Parathyroid adenoma (tissue), 2 donors: ENCODE measurements around the gene NDUFV2.

Experiments
- H2AFZ ChIP-seq: fragments of 300-600 bp; sonication (generic); one replicate; pipeline ENCODE4 v1.7.0; 2017; ENCODE audit warnings: antibody characterized with exemption, mild to moderate bottlenecking
- H3K27ac ChIP-seq: fragments of 300-600 bp; sonication (generic); one replicate; pipeline ENCODE4 v1.7.0; 2017
- H3K27me3 ChIP-seq: fragments of 300-600 bp; sonication (generic); one replicate; pipeline ENCODE4 v1.7.0; 2017; ENCODE audit warnings: low read length; ENCODE audit not compliant: control insufficient read depth, insufficient read depth
- H3K36me3 ChIP-seq: fragments of 300-600 bp; sonication (generic); one replicate; pipeline ENCODE4 v1.7.0; 2017; ENCODE audit warnings: low read length; ENCODE audit not compliant: control insufficient read depth, insufficient read depth
- H3K4me1 ChIP-seq: fragments of 300-600 bp; sonication (generic); one replicate; pipeline ENCODE4 v1.7.0; 2017; ENCODE audit warnings: control low read depth
- H3K4me2 ChIP-seq: fragments of 300-600 bp; sonication (generic); one replicate; pipeline ENCODE4 v1.7.0; 2017; ENCODE audit warnings: low read length
- H3K4me3 ChIP-seq: fragments of 300-600 bp; sonication (generic); one replicate; pipeline ENCODE4 v1.7.0; 2017; ENCODE audit warnings: low read depth, low read length
- H3K79me2 ChIP-seq: fragments of 300-600 bp; sonication (generic); one replicate; pipeline ENCODE4 v1.7.0; 2017; ENCODE audit warnings: control low read depth
- H3K9ac ChIP-seq: fragments of 300-600 bp; sonication (generic); one replicate; pipeline ENCODE4 v1.7.0; 2017; ENCODE audit warnings: mild to moderate bottlenecking
- H3K9me3 ChIP-seq: fragments of 300-600 bp; sonication (generic); one replicate; pipeline ENCODE4 v1.7.0; 2017; ENCODE audit warnings: low read length; ENCODE audit not compliant: control insufficient read depth
- CTCF ChIP-seq: fragments of 300-600 bp; sonication (generic); IDR thresholded peaks from one replicate; pipeline ENCODE4 v1.7.0; 2017; ENCODE audit warnings: antibody characterized with exemption, mild to moderate bottlenecking
- donor health status: primary hyperparathyroidism.

Gene NDUFV2

GRCh38 chr18:9126337-9126736, 23.8 kb downstream of the NDUFV2 start:
- Histone ChIP-seq H3K4me3 (no peak overlapping the region), H3K79me2 (peaks cover 9% of the 10 kb centered on the region), H3K27ac (no peak overlapping the region), H3K9ac (no peak overlapping the region), H2AFZ (no peak overlapping the region), H3K4me1 (no peaks in the 10 kb centered on the region), H3K36me3 (no peaks in the 10 kb centered on the region), H3K4me2 (no peak overlapping the region), H3K9me3 (no peaks in the 10 kb centered on the region), H3K27me3 (no peaks in the 10 kb centered on the region)
- TF ChIP-seq CTCF, result no peak

- TF ChIP-seq CTCF, result no peak
- Histone ChIP-seq H3K9me3 (no peaks in the 10 kb centered on the region), H3K27ac (no peak overlapping the region), H3K4me3 (no peak overlapping the region), H3K4me1 (no peaks in the 10 kb centered on the region), H3K9ac (no peak overlapping the region), H3K36me3 (no peaks in the 10 kb centered on the region), H3K27me3 (no peaks in the 10 kb centered on the region), H2AFZ (no peak overlapping the region), H3K4me2 (no peak overlapping the region), H3K79me2 (peaks cover 9% of the 10 kb centered on the region)
Observed at GRCh38 chr18:9130195-9130594, 27.7 kb downstream of the NDUFV2 start.

GRCh38 chr18:9130806-9131205, 28.3 kb downstream of the NDUFV2 start:
- no peak overlapping the region for H3K4me3 ChIP-seq
- no peak overlapping the region for H2AFZ ChIP-seq
- H3K9ac ChIP-seq, result no peak overlapping the region
- no peak for TF ChIP-seq CTCF
- no peak overlapping the region for H3K4me2 ChIP-seq
- peaks cover 4% of the 10 kb centered on the region for H3K4me1 ChIP-seq
- H3K27ac ChIP-seq, result no peak overlapping the region
- H3K36me3 ChIP-seq, result no peaks in the 10 kb centered on the region
- no peaks in the 10 kb centered on the region for H3K9me3 ChIP-seq
- no peaks in the 10 kb centered on the region for H3K27me3 ChIP-seq
- H3K79me2 ChIP-seq, result peaks cover 6% of the 10 kb centered on the region

GRCh38 chr18:9132628-9133027, 30.1 kb downstream of the NDUFV2 start:
- no peaks in the 10 kb centered on the region for H3K79me2 ChIP-seq
- TF ChIP-seq CTCF, result no peak
- peaks cover 4% of the 10 kb centered on the region for H3K4me1 ChIP-seq
- no peak overlapping the region for H3K4me2 ChIP-seq
- H3K9me3 ChIP-seq, result no peaks in the 10 kb centered on the region
- no peak overlapping the region for H2AFZ ChIP-seq
- no peak overlapping the region for H3K27ac ChIP-seq
- H3K27me3 ChIP-seq, result no peaks in the 10 kb centered on the region
- no peak overlapping the region for H3K4me3 ChIP-seq
- no peaks in the 10 kb centered on the region for H3K36me3 ChIP-seq
- H3K9ac ChIP-seq, result no peak overlapping the region

GRCh38 chr18:9133225-9133624, 30.7 kb downstream of the NDUFV2 start:
- no peaks in the 10 kb centered on the region for H3K36me3 ChIP-seq
- H3K9me3 ChIP-seq, result no peaks in the 10 kb centered on the region
- no peaks in the 10 kb centered on the region for H3K27me3 ChIP-seq
- H3K4me1 ChIP-seq, result peaks cover 4% of the 10 kb centered on the region
- no peak overlapping the region for H3K4me3 ChIP-seq
- peaks cover 6% of the 10 kb centered on the region for H3K79me2 ChIP-seq
- TF ChIP-seq CTCF, result no peak
- H2AFZ ChIP-seq, result no peak overlapping the region
- no peak overlapping the region for H3K27ac ChIP-seq
- H3K4me2 ChIP-seq, result no peak overlapping the region
- H3K9ac ChIP-seq, result no peak overlapping the region
